ENCODE data around the gene TCERG1.

DNA sequence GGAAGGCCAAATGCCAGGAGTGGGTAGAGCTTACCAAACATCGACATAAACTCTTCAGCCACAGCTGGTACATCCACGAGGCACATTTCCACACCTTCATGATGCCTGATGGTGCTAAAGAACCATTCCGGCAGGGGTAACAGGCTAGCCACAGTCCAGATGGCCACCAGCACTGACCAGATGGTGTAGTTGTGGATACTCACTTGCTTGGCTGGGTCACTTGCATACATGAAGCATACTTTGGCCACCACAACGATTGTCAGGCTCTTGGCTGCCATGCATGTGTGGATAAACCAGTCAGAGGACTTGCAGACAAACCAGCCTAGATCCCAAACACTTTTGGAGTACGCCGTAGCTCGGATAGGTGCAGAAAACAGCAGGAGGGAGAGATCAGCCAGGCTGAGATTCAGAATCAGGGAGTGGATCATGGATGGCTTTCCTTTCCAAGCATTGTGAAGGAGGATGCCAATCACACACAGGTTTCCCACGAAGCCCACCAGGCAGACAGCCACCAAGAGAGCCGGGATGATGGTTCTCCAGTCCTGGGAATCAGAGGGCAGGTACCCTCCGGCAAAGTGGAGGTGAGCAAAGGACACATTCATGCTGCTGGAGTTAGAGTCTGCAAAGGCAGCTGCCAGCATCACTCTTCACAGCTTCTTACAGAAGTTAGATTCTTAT lies 68.5 kb downstream of the TCERG1 start:
- TF ChIP-seq, protein P1, sequence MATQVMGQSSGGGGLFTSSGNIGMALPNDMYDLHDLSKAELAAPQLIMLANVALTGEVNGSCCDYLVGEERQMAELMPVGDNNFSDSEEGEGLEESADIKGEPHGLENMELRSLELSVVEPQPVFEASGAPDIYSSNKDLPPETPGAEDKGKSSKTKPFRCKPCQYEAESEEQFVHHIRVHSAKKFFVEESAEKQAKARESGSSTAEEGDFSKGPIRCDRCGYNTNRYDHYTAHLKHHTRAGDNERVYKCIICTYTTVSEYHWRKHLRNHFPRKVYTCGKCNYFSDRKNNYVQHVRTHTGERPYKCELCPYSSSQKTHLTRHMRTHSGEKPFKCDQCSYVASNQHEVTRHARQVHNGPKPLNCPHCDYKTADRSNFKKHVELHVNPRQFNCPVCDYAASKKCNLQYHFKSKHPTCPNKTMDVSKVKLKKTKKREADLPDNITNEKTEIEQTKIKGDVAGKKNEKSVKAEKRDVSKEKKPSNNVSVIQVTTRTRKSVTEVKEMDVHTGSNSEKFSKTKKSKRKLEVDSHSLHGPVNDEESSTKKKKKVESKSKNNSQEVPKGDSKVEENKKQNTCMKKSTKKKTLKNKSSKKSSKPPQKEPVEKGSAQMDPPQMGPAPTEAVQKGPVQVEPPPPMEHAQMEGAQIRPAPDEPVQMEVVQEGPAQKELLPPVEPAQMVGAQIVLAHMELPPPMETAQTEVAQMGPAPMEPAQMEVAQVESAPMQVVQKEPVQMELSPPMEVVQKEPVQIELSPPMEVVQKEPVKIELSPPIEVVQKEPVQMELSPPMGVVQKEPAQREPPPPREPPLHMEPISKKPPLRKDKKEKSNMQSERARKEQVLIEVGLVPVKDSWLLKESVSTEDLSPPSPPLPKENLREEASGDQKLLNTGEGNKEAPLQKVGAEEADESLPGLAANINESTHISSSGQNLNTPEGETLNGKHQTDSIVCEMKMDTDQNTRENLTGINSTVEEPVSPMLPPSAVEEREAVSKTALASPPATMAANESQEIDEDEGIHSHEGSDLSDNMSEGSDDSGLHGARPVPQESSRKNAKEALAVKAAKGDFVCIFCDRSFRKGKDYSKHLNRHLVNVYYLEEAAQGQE (IDR thresholded peaks at IDR 0.05; ENCODE audit: low read depth, low read length), result no peak
- TF ChIP-seq CTCF (IDR thresholded peaks at IDR 0.05), result no peak
- no peak for TF ChIP-seq YY1 (IDR thresholded peaks at IDR 0.05; ENCODE audit: low read depth)
- TF ChIP-seq TAF1 (IDR thresholded peaks at IDR 0.05; ENCODE audit: borderline replicate concordance, low read depth, low read length), result no peak
- no peak for TF ChIP-seq EP300 (IDR thresholded peaks at IDR 0.05; ENCODE audit: borderline replicate concordance in 1 of 2, low read depth in 1 of 2, low read length in 1 of 2)
- no peak for TF ChIP-seq POLR2AphosphoS5 (IDR thresholded peaks at IDR 0.05; ENCODE audit: low read depth, low read length)
- no peak for TF ChIP-seq SMC3 (IDR thresholded peaks at IDR 0.05; ENCODE audit: low read depth, low read length)
- TF ChIP-seq, protein P2, sequence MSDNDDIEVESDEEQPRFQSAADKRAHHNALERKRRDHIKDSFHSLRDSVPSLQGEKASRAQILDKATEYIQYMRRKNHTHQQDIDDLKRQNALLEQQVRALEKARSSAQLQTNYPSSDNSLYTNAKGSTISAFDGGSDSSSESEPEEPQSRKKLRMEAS (IDR thresholded peaks at IDR 0.05; ENCODE audit: low read depth), result no peak

Measured in SK-N-SH (cell line).